SIG-M5 treated with dmso at 0.1 percent for 504 hours (cell line): Measurements from ENCODE around the gene SLC6A20.
"Not testable (repeated sequence)": the region's sequence is repeated elsewhere in the genome, so short reads cannot be mapped to it uniquely, and the experiment has no call there.

ENCODE experiments used
- DNase-seq: peaks from one replicate; lab custom pipeline; 2025; ENCODE audit not compliant: unreplicated experiment; lab: John Stamatoyannopoulos, UW

Gene SLC6A20

GRCh38 chr3:45760878-45761711 is 35.2 kb downstream of the SLC6A20 start:
- DNase-seq: peak; percentile 54

DNA sequence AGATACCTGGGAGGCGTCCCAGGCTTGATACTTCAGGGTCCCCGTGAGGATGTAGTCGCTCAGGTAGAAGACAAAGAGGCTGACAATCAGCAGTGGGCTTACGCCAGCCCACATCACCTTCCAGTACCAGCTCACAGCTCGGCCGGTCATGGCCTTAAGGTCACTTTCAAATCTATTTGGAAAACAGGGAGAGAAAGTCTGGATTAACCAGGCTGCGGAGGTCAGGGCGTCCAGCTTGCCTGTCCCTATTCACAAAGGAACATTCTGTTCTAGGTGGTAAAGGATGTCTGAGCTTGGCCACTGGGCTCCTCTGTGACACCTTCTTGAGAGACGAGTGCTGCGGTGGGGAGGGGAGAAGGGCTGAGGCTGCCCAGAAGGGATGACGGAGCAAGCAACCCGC is 36.5 kb downstream of the SLC6A20 start:
- DNase-seq: no peak

GRCh38 chr3:45758871-45759270 is 37.5 kb downstream of the SLC6A20 start:
- DNase-seq: no peak

DNA sequence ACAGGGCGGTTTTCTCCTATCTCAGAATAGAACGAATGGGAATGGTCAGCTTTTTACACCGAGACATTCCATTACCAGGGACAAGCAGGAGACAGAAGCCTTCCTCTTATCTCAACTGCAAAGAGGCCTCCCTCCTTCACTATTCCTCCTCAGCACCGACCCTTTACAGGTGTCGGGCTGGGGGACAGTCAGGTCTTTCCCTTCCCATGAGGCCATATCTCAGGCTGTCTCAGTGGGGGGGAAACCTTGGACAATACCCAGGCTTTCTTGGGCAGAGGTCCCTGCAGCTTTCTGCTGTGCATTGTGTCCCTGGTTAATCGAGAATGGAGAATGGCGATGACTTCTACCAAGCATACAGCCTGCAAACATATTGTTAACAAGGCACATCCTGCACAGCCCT is 39.2 kb downstream of the SLC6A20 start:
- DNase-seq: not testable (repeated sequence)

DNA sequence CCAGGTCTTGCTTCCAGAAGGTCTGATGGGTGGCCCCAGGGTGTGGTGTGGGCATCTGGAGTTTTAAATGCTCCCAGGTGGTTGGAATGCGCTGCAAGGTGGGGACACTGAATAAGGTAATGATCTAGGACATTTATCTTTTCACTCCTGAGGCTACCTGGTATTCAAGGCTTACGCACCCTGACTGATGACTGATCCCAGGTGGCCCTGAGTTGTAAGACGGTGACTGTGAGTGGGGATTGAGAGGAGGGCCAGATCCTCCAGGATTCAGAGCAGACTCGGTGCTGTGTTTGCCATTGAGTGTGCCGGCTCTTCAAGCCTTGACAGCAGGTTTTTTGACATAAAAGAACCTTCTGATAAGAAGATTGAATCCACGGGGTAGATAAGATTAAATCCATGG is 40.3 kb downstream of the SLC6A20 start:
- no peak for DNase-seq

- no peak for DNase-seq
Observed at GRCh38 chr3:45754461-45754860, 41.9 kb downstream of the SLC6A20 start.

GRCh38 chr3:45753095-45753494 is 43.2 kb downstream of the SLC6A20 start:
- DNase-seq: no peak

GRCh38 chr3:45751537-45752242 is 44.6 kb downstream of the SLC6A20 start:
- DNase-seq: no peak

- DNase-seq: no peak
Observed at GRCh38 chr3:45749880-45750279, 46.5 kb downstream of the SLC6A20 start.

- not testable (repeated sequence) for DNase-seq
Observed at GRCh38 chr3:45749036-45749600, 47.2 kb downstream of the SLC6A20 start.

GRCh38 chr3:45748068-45748467 is 48.3 kb downstream of the SLC6A20 start:
- no peak for DNase-seq

DNA sequence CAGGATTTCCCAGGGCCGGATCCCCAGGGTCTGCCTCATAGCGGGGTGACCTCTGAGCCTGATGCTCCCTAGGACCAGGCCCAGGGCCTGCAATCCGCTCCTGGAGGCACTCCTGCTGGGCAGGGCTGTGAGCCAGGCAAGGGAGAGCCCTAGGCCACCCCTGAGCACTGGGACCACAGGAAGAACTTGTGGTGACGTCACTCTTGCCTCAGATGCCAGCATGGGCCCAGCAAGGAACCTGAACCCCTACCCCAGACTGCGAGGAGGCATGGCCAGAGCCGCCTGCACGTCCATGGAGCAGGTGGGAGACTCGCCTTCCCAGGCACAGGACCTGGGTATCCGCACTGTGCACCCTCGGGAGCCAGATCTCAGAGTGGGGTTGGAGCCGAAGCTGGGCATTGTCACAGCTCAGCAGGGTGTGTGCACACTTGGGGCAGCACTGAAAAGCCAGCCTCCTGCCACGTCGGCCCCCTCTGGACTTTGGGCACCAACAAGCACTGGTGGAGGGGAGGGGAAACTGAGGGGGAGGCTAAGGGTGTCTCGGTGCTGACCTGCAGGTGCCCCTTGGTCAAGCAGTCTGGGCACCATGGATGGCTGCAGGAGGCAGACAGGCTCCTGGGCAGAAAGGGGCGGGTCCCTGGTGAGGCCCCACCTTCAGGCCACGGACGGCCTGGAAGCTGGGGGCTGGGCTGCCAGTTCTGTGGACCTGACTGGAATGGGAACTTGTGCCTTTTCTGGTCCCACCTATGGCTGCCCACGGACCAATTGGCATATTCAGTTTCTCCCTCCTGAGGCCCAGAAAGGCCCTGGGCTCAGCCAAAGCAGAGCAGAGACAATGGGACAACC is 49.3 kb downstream of the SLC6A20 start:
- no peak for DNase-seq

GRCh38 chr3:45746165-45746776 is 50.1 kb downstream of the SLC6A20 start:
- no peak for DNase-seq

- no peak for DNase-seq
Observed at GRCh38 chr3:45742461-45743089, 53.8 kb downstream of the SLC6A20 start.

DNA sequence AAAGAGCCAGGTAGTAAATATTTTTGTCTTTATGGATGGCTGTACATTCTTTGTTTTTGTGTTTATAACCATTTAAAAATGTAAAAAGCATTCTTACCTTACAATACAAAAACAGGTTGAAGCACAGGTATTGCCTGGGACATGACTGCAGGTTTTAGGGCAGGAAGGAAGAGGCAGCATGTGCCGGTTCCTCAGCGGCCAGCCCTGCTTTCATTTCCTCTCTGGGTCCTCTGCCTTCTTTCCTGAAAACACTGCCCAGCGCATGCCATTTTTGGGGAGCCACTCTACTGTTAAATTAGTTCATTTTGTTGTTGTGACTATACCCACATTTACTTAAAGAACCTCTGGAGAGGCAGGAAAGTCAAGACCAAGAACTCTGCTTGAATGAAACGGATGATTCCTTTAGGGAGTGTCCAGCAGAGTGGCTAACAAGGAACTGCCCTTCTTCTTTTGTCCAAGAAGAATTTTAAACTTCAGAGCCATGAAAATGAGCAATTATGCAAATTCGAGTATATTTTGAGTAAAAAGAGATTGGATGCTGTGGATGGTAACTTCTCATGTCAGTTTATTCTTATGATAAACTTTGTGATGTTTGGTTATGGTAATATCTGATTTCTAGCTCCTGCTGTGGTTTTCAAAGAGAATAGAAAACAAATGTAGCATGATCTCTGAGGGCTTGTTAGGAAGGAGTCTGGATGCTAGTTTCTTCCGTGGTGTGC is 54.4 kb downstream of the SLC6A20 start:
- no peak for DNase-seq

- no peak for DNase-seq
Observed at GRCh38 chr3:45741247-45741646, 55.1 kb downstream of the SLC6A20 start.

DNA sequence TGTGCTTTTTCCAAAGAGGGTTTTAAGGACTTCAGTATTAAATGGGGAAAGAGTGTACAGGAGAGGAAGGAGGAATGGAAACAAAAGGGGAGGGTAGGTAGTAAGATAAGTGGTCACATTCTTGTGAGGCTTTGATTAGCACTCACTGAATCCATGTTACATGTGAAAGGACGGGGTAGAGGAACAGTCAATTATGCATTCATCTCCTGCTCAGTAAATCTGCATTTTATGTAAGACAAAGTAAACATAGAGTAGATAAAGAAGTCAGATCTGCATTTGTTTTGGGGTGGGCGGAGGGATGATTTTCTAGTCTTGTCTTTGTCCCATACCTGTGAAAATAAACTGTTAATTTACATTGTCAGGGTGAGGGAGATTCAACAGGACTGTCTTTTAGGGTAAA is 56.3 kb downstream of the SLC6A20 start:
- no peak for DNase-seq

DNA sequence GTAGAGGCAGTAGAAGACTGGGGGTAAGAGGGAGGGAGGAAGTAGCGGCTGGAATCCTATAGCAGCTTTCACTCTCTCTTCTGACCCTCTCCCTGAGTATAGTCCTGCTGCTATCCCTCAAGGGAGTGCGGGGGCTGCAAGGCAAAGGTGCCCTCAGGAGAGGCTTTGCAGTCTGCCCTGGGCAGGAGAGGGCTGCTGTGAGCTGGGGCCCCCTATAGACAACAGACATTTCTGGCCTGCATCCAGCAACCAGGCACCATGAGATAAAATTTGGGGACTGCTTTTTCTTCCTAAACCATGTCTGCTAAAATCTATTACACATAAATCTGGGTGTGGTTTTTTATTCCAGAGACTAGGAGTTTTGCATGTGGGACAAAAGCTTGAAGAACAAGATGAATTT is 59.1 kb downstream of the SLC6A20 start:
- DNase-seq: no peak

DNA sequence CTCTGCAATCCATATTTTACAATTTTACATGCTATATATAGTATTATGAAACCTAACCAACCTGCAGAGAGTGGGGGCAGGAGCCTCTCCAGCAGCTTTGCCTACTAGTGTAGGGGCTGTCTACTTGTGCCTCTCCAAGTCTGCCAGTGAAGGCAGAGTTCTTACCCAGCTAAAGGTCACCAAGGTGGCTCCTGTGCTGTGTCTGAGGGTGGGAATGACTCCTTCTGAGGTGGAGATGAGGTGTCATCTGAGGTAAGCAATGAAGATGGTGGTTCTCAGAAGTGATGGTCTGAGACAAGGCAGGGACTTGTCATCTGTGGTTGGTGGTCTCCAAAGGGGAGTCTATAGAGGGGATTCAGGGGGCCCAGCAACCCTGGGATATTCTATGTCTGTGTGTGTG is 59.6 kb downstream of the SLC6A20 start:
- DNase-seq: no peak
